HEK293 (cell line): ENCODE data around the gene RNU6-7.

Source experiments
- GLI2 ChIP-seq: fragments of 450-650 bp; formaldehyde crosslinking; IDR thresholded peaks from 2 replicates; pipeline ENCODE4; 2017; ENCODE audit warnings: missing biosample characterization, missing genetic modification characterization, low read depth, borderline replicate concordance
- HOXA7 ChIP-seq: sonication (generic); formaldehyde crosslinking; IDR thresholded peaks from 2 replicates; pipeline ENCODE4 v1.8.1; 2022; ENCODE audit warnings: missing genetic modification reagents, borderline replicate concordance
- HOXD13 ChIP-seq: sonication (generic); formaldehyde crosslinking; IDR thresholded peaks from 2 replicates; pipeline ENCODE4 v1.8.0; 2022; ENCODE audit warnings: missing genetic modification reagents, borderline replicate concordance
- IKZF3 ChIP-seq: fragments of 450-650 bp; IDR thresholded peaks from 2 replicates; pipeline ENCODE4 v1.5.0; 2018; ENCODE audit warnings: missing biosample characterization, mild to moderate bottlenecking, missing genetic modification characterization, moderate library complexity
- KLF1 ChIP-seq: fragments of 450-650 bp; formaldehyde crosslinking; IDR thresholded peaks from 2 replicates; pipeline ENCODE4 v1.5.1; 2016; ENCODE audit warnings: missing biosample characterization, missing genetic modification characterization
- KLF10 ChIP-seq: fragments of 450-650 bp; IDR thresholded peaks from 2 replicates; pipeline ENCODE4 v1.5.1; 2018; ENCODE audit warnings: missing biosample characterization, mild to moderate bottlenecking, missing genetic modification characterization
- KLF16 ChIP-seq: fragments of 450-650 bp; formaldehyde crosslinking; IDR thresholded peaks from 2 replicates; pipeline ENCODE4 v1.5.1; 2017; ENCODE audit warnings: missing biosample characterization, missing genetic modification characterization
- KLF17 ChIP-seq: fragments of 450-650 bp; formaldehyde crosslinking; IDR thresholded peaks from 2 replicates; pipeline ENCODE4 v1.5.1; 2016; ENCODE audit warnings: missing biosample characterization, missing genetic modification characterization
- KLF7 ChIP-seq: fragments of 450-650 bp; formaldehyde crosslinking; IDR thresholded peaks from 2 replicates; pipeline ENCODE4 v1.5.1; 2016; ENCODE audit warnings: missing biosample characterization, missing genetic modification characterization, borderline replicate concordance
- KLF9 ChIP-seq: fragments of 450-650 bp; formaldehyde crosslinking; IDR thresholded peaks from 2 replicates; pipeline ENCODE4 v1.5.1; 2016; ENCODE audit warnings: missing biosample characterization, missing genetic modification characterization, low read depth
- OVOL3 ChIP-seq: fragments of 450-650 bp; formaldehyde crosslinking; IDR thresholded peaks from 2 replicates; pipeline ENCODE4 v1.5.1; 2016; ENCODE audit warnings: missing biosample characterization, missing genetic modification characterization
- PATZ1 ChIP-seq: fragments of 450-650 bp; formaldehyde crosslinking; IDR thresholded peaks from 2 replicates; pipeline ENCODE4 v1.5.1; 2016; ENCODE audit warnings: missing biosample characterization, missing genetic modification characterization
- PBX3 ChIP-seq: sonication (generic); formaldehyde crosslinking; IDR thresholded peaks from 2 replicates; pipeline ENCODE4 v1.8.1; 2022; ENCODE audit warnings: mild to moderate bottlenecking, moderate library complexity, missing genetic modification reagents
- ZEB2 ChIP-seq: fragments of 450-650 bp; formaldehyde crosslinking; IDR thresholded peaks from 2 replicates; pipeline ENCODE4 v1.5.1; 2016; ENCODE audit warnings: missing biosample characterization, missing genetic modification characterization
- ZFP69B ChIP-seq: fragments of 450-650 bp; formaldehyde crosslinking; IDR thresholded peaks from 2 replicates; pipeline ENCODE4 v1.5.1; 2016; ENCODE audit warnings: missing biosample characterization, missing genetic modification characterization
- ZIC2 ChIP-seq: fragments of 450-650 bp; formaldehyde crosslinking; IDR thresholded peaks from 2 replicates; pipeline ENCODE4 v1.5.1; 2016; ENCODE audit warnings: missing biosample characterization, missing genetic modification characterization
- ZNF114 ChIP-seq: fragments of 450-650 bp; formaldehyde crosslinking; IDR thresholded peaks from 2 replicates; pipeline ENCODE4 v1.5.0; 2017; ENCODE audit warnings: missing biosample characterization, missing genetic modification characterization
- ZNF16 ChIP-seq: fragments of 450-650 bp; formaldehyde crosslinking; IDR thresholded peaks from 2 replicates; pipeline ENCODE4 v1.5.1; 2016; ENCODE audit warnings: low read depth, missing biosample characterization, missing genetic modification characterization
- ZNF169 ChIP-seq: fragments of 450-650 bp; formaldehyde crosslinking; IDR thresholded peaks from 2 replicates; pipeline ENCODE4 v1.5.1; 2016; ENCODE audit warnings: missing biosample characterization, missing genetic modification characterization
- ZNF18 ChIP-seq: fragments of 450-650 bp; formaldehyde crosslinking; IDR thresholded peaks from 2 replicates; pipeline ENCODE4 v1.5.1; 2016; ENCODE audit warnings: missing biosample characterization, missing genetic modification characterization
- ZNF24 ChIP-seq: fragments of 450-650 bp; formaldehyde crosslinking; IDR thresholded peaks from 2 replicates; pipeline ENCODE4 v1.5.1; 2016; ENCODE audit warnings: missing biosample characterization, missing genetic modification characterization
- ZNF248 ChIP-seq: fragments of 450-650 bp; formaldehyde crosslinking; IDR thresholded peaks from 2 replicates; pipeline ENCODE4 v1.5.1; 2017; ENCODE audit warnings: missing biosample characterization, missing genetic modification characterization
- ZNF280C ChIP-seq: fragments of 450-650 bp; formaldehyde crosslinking; IDR thresholded peaks from 2 replicates; pipeline ENCODE4 v1.5.1; 2016; ENCODE audit warnings: missing biosample characterization, missing genetic modification characterization
- ZNF341 ChIP-seq: fragments of 450-650 bp; formaldehyde crosslinking; IDR thresholded peaks from 2 replicates; pipeline ENCODE4; 2016; ENCODE audit warnings: low read depth, missing biosample characterization, missing genetic modification characterization
- ZNF624 ChIP-seq: fragments of 450-650 bp; formaldehyde crosslinking; IDR thresholded peaks from 2 replicates; pipeline ENCODE4 v1.5.1; 2017; ENCODE audit warnings: missing biosample characterization, missing genetic modification characterization
- ZNF692 ChIP-seq: fragments of 450-650 bp; formaldehyde crosslinking; IDR thresholded peaks from 2 replicates; pipeline ENCODE4 v1.5.1; 2016; ENCODE audit warnings: missing biosample characterization, missing genetic modification characterization
- ZNF704 ChIP-seq: fragments of 450-650 bp; formaldehyde crosslinking; IDR thresholded peaks from 2 replicates; pipeline ENCODE4 v1.5.1; 2016; ENCODE audit warnings: missing biosample characterization, missing genetic modification characterization
- ZNF777 ChIP-seq: fragments of 450-650 bp; formaldehyde crosslinking; IDR thresholded peaks from 2 replicates; pipeline ENCODE4 v1.5.1; 2017; ENCODE audit warnings: missing biosample characterization, missing genetic modification characterization, borderline replicate concordance
- ZSCAN16 ChIP-seq: fragments of 450-650 bp; formaldehyde crosslinking; IDR thresholded peaks from 2 replicates; pipeline ENCODE4 v1.5.1; 2016; ENCODE audit warnings: missing biosample characterization, missing genetic modification characterization
- ZXDB ChIP-seq: fragments of 450-650 bp; formaldehyde crosslinking; IDR thresholded peaks from 2 replicates; pipeline ENCODE4 v1.5.1; 2016; ENCODE audit warnings: missing biosample characterization, missing genetic modification characterization

The RNU6-7 gene

GRCh38 chr14:32201193-32201815 lies 541 bp upstream of the RNU6-7 start (continued):
- TF ChIP-seq ZNF777 (tag by site-specific recombination) (peak; percentile 19; the same call in 1 of the 2 replicates), KLF10 (tag by site-specific recombination) (peak; percentile 64), KLF7 (tag by site-specific recombination) (peak; percentile 71; the same call in 1 of the 2 replicates), PATZ1 (tag by site-specific recombination) (peak; percentile 62), OVOL3 (0 out of 2 replicates have a peak, but pooled peaks have one; percentile 7), ZXDB (no peak; the same call in 1 of the 2 replicates), ZNF24 (peak; percentile 27; the same call in 1 of the 2 replicates), ZNF114 (tag by site-specific recombination) (no peak), KLF17 (no peak), ZNF280C (tag by site-specific recombination) (no peak), GLI2 (tag by site-specific recombination) (no peak), ZNF341 (tag by site-specific recombination) (peak; percentile 9; the same call in 1 of the 2 replicates), HOXA7 (CRISPR knock-in tag) (no peak), ZNF16 (tag by site-specific recombination) (no peak), ZEB2 (tag by site-specific recombination) (0 out of 2 replicates have a peak, but pooled peaks have one; percentile 21), ZNF692 (0 out of 2 replicates have a peak, but pooled peaks have one; percentile 78), KLF1 (peak; percentile 71), ZNF624 (tag by site-specific recombination) (no peak), ZNF18 (tag by site-specific recombination) (peak; percentile 47; the same call in 1 of the 2 replicates), ZFP69B (tag by site-specific recombination) (peak; percentile 70; the same call in 1 of the 2 replicates), ZNF248 (tag by site-specific recombination) (no peak), HOXD13 (CRISPR knock-in tag) (no peak), ZIC2 (tag by site-specific recombination) (no peak), PBX3 (CRISPR knock-in tag) (peak; percentile 58; the same call in 1 of the 2 replicates), IKZF3 (no peak), ZNF704 (tag by site-specific recombination) (no peak), ZNF169 (tag by site-specific recombination) (no peak), ZSCAN16 (tag by site-specific recombination) (no peak), KLF9 (tag by site-specific recombination) (peak; percentile 95), KLF16 (tag by site-specific recombination) (peak; percentile 71; the same call in 1 of the 2 replicates)
